ENCODE data around the gene TP53INP2. TPM values are rescaled to one million over a fixed set of nuclear protein-coding genes. Genes with fewer than 3 reads are reported as not detected.

Gene TP53INP2
- polyA plus RNA-seq, 1 of the 3 experiments (the other 2 are of a cell fraction) = 6.4 TPM

GRCh38 chr20:34710861-34711574, 6.9 kb downstream of the TP53INP2 start (continued):
- TF ChIP-seq ZBTB33 (IDR thresholded peaks at IDR 0.05; ENCODE audit: borderline replicate concordance, low read depth) = no peak

DNA sequence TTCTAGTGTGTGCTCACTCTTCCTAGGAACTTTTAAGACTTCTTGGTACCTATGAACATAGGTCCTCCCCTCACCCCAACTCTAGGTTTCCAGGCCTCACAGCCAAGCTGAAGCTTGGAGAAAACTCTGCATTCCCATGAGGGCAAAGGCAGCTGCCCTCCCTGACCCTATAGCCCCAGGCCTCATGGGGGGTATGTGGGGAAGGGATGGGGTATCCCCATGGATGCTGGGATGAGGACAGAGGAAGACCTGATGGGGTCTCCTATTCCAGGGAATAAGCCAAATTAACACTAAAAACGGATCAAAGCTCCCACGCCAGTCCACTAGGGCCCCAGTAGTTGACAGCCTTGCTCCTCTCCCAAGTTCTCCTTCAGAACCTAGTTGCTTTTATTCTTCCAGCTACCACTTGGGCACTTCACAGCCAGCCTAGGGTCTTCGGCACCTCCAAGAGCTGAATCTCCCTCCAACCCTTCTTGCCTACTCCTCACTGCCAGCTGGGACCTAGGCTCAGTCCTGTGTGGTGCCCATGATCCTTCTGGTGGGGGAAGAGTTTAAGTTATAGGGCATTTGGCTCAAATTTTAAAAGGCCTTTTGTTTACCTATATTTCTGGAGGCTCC, 7.8 kb downstream of the TP53INP2 start:
- peaks cover 16 to 21% of the 10 kb centered on the region in 2 experiments; a peak in 3 of 4 replicates for H3K4me1 ChIP-seq (ENCODE audit: control insufficient read depth in 1 of 2, insufficient read depth in 2 of 2, low read depth in 1 of 2, low read length in 1 of 2)
- H3K27ac ChIP-seq (ENCODE audit: low read depth in 2 of 2, low read length in 1 of 2) = no peak overlapping the region
- POLR2A ChIA-PET = no interaction called here
- H3K79me2 ChIP-seq (ENCODE audit: insufficient read depth) = no peaks in the 10 kb centered on the region
- H3F3A ChIP-seq (replicated peaks; ENCODE audit: insufficient read depth) = peaks cover 33% of the 10 kb centered on the region
- DNase-seq = no peak
- H3K9me3 ChIP-seq = no peaks in the 10 kb centered on the region
- 100% methylated on average over 2 of the region's 3 CpGs for WGBS (ENCODE audit: low lambda C conversion rate)
- H3K4me3 ChIP-seq (ENCODE audit: low read depth in 2 of 2, low read length in 1 of 2) = no peak overlapping the region
- H3K4me2 ChIP-seq = no peak overlapping the region
- H3K27me3 ChIP-seq (ENCODE audit: insufficient read depth) = no peaks in the 10 kb centered on the region
- CTCF ChIA-PET = interaction anchor here (0.9 to 2.3 kb wide), 3 partner anchors 58 to 173 kb away, joined by 3 to 10 read pairs (median 5); partner anchors contain the start of gene MAP1LC3A
- H4K20me1 ChIP-seq (ENCODE audit: insufficient read depth) = peaks cover 35% of the 10 kb centered on the region
- TF ChIP-seq CHD2 (IDR thresholded peaks at IDR 0.05; ENCODE audit: low read length, partially characterized antibody) (no peak), ELF1 (IDR thresholded peaks at IDR 0.05) (no peak)
- TF ChIP-seq, protein P1, sequence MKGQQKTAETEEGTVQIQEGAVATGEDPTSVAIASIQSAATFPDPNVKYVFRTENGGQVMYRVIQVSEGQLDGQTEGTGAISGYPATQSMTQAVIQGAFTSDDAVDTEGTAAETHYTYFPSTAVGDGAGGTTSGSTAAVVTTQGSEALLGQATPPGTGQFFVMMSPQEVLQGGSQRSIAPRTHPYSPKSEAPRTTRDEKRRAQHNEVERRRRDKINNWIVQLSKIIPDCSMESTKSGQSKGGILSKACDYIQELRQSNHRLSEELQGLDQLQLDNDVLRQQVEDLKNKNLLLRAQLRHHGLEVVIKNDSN (IDR thresholded peaks at IDR 0.05; ENCODE audit: borderline replicate concordance, low read depth) = no peak
- H3K9me2 ChIP-seq = no peaks in the 10 kb centered on the region
- H3K36me3 ChIP-seq (replicated peaks in 1 of 2; ENCODE audit: control insufficient read depth in 1 of 2, insufficient read depth in 2 of 2, low read length in 1 of 2) = peaks cover 15 to 20% of the 10 kb centered on the region in 2 experiments
- H3K9ac ChIP-seq = no peak overlapping the region
- H2AFZ ChIP-seq (ENCODE audit: low read depth) = no peak overlapping the region

- TF ChIP-seq FOXM1 (IDR thresholded peaks at IDR 0.05; ENCODE audit: low read depth) (no peak), MEF2A (IDR thresholded peaks at IDR 0.05; ENCODE audit: borderline replicate concordance, low read depth) (no peak), CHD2 (IDR thresholded peaks at IDR 0.05; ENCODE audit: low read length, partially characterized antibody) (no peak), RFX5 (IDR thresholded peaks at IDR 0.05; ENCODE audit: low read length) (no peak), EP300 (IDR thresholded peaks at IDR 0.05; ENCODE audit: borderline replicate concordance in 1 of 2, low read depth in 1 of 2, low read length in 1 of 2) (no peak), TCF12 (IDR thresholded peaks at IDR 0.05) (no peak), RAD21 (IDR thresholded peaks at IDR 0.05; ENCODE audit: low read length) (no peak), GABPA (IDR thresholded peaks at IDR 0.05; ENCODE audit: low read depth) (no peak), TAF1 (IDR thresholded peaks at IDR 0.05; ENCODE audit: borderline replicate concordance, low read depth, low read length) (no peak), NRF1 (IDR thresholded peaks at IDR 0.05; ENCODE audit: low read depth, low read length) (no peak), ELF1 (IDR thresholded peaks at IDR 0.05) (no peak), SIN3A (IDR thresholded peaks at IDR 0.05; ENCODE audit: borderline replicate concordance, low read depth, low read length) (no peak), MXI1 (IDR thresholded peaks at IDR 0.05; ENCODE audit: low read depth, low read length) (no peak), RCOR1 (IDR thresholded peaks at IDR 0.05; ENCODE audit: low read length) (no peak)
- TF ChIP-seq, protein P2, sequence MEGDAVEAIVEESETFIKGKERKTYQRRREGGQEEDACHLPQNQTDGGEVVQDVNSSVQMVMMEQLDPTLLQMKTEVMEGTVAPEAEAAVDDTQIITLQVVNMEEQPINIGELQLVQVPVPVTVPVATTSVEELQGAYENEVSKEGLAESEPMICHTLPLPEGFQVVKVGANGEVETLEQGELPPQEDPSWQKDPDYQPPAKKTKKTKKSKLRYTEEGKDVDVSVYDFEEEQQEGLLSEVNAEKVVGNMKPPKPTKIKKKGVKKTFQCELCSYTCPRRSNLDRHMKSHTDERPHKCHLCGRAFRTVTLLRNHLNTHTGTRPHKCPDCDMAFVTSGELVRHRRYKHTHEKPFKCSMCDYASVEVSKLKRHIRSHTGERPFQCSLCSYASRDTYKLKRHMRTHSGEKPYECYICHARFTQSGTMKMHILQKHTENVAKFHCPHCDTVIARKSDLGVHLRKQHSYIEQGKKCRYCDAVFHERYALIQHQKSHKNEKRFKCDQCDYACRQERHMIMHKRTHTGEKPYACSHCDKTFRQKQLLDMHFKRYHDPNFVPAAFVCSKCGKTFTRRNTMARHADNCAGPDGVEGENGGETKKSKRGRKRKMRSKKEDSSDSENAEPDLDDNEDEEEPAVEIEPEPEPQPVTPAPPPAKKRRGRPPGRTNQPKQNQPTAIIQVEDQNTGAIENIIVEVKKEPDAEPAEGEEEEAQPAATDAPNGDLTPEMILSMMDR (IDR thresholded peaks at IDR 0.05) = no peak
- DNase-seq = no peak
- H3K27ac ChIP-seq (ENCODE audit: low read depth in 2 of 2, low read length in 1 of 2) = peak overlapping the region; percentile 12 to 82; a peak in 3 of 4 replicates
- no peak overlapping the region for H2AFZ ChIP-seq (ENCODE audit: low read depth)
- H3K79me2 ChIP-seq (ENCODE audit: insufficient read depth) = no peaks in the 10 kb centered on the region
- peaks cover 35% of the 10 kb centered on the region for H4K20me1 ChIP-seq (ENCODE audit: insufficient read depth)
- no peaks in the 10 kb centered on the region for H3K9me3 ChIP-seq
- 92% methylated on average over 5 of the region's 5 CpGs for WGBS (ENCODE audit: low lambda C conversion rate)
- H3K27me3 ChIP-seq (ENCODE audit: insufficient read depth) = no peaks in the 10 kb centered on the region
- POLR2A ChIA-PET = interaction anchor here (1.3 kb wide), 1 partner anchor 9 kb away, joined by 5 read pairs; the partner anchor contains the start of gene TP53INP2
- H3K4me1 ChIP-seq (ENCODE audit: control insufficient read depth in 1 of 2, insufficient read depth in 2 of 2, low read depth in 1 of 2, low read length in 1 of 2) = peaks cover 16 to 21% of the 10 kb centered on the region in 2 experiments; a peak in 3 of 4 replicates
- no peak overlapping the region for H3K4me3 ChIP-seq (ENCODE audit: low read depth in 2 of 2, low read length in 1 of 2)
- H3K36me3 ChIP-seq (replicated peaks in 1 of 2; ENCODE audit: control insufficient read depth in 1 of 2, insufficient read depth in 2 of 2, low read length in 1 of 2) = peaks cover 20 to 21% of the 10 kb centered on the region in 2 experiments
- CTCF ChIA-PET = interaction anchor here (1.0 to 2.3 kb wide), 4 partner anchors 49 to 400 kb away, joined by 3 to 12 read pairs (median 7); no protein-coding TSS in a partner anchor
- H3K9ac ChIP-seq = no peak overlapping the region
- H3K9me2 ChIP-seq = no peaks in the 10 kb centered on the region
- peaks cover 30% of the 10 kb centered on the region for H3F3A ChIP-seq (replicated peaks; ENCODE audit: insufficient read depth)
- H3K4me2 ChIP-seq = peak overlapping the region; percentile 50; the same call in 1 of the 2 replicates
Measured at GRCh38 chr20:34712525-34713192, 8.5 kb downstream of the TP53INP2 start.
